B cell (primary cell): ENCODE measurements around the gene ZBTB7A.

Experiments used
- EZH2 ChIP-seq: IDR thresholded peaks from 2 replicates; pipeline ENCODE4 v1.6.1; 2012; ENCODE audit warnings: borderline replicate concordance, low read depth, mild to moderate bottlenecking, moderate library complexity, low read length; ENCODE audit not compliant: insufficient read depth, poor library complexity, severe bottlenecking
- TF ChIP-seq, protein P1 (sequence below): fragments of 200-600 bp; IDR thresholded peaks from one replicate; pipeline ENCODE4 v1.8.0; 2022; ENCODE audit warnings: antibody characterized with exemption, mild to moderate bottlenecking

DNA sequence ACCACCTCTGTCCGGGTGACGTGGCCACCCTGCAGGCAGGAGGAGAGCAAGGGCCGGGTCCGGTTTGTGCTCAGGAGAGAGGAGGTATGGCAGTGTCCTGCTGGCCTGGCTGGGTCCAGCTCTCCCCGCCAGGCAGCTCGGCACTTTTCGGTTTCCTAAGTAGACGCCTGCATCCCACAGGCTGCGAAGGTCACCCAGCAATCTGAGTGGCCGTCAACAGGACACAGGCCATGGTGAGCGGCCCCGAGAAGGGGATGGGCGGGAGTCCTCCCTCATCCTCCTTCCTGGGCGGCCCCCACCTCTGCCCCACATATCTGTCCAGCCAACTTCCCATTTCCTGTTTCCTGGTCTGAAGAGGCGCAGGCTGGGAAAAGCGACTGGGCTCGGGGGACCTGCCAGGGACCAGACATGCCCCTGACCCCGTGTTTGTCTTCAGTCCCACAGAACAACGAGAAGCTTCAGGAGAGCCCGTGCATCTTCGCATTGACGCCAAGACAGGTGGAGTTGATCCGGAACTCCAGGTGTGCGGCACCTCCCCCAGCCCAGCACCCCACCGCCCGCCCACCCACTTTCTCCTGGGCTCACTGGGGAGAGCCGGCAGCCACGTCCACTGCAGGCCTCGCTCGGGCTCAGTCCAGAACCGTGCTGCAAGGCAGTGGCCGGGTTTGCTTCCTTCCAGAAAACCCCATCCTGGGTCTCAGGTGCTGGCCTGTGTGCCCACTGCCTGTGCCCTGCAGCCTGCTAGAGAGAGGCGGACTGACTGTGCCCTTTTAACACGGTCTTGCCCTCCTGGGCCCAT, 42.9 kb downstream of the ZBTB7A start:
- TF ChIP-seq, protein P1, sequence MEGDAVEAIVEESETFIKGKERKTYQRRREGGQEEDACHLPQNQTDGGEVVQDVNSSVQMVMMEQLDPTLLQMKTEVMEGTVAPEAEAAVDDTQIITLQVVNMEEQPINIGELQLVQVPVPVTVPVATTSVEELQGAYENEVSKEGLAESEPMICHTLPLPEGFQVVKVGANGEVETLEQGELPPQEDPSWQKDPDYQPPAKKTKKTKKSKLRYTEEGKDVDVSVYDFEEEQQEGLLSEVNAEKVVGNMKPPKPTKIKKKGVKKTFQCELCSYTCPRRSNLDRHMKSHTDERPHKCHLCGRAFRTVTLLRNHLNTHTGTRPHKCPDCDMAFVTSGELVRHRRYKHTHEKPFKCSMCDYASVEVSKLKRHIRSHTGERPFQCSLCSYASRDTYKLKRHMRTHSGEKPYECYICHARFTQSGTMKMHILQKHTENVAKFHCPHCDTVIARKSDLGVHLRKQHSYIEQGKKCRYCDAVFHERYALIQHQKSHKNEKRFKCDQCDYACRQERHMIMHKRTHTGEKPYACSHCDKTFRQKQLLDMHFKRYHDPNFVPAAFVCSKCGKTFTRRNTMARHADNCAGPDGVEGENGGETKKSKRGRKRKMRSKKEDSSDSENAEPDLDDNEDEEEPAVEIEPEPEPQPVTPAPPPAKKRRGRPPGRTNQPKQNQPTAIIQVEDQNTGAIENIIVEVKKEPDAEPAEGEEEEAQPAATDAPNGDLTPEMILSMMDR: no peak
- no peak for TF ChIP-seq EZH2
